ENCODE measurements around the gene ADAMTSL3. TPM values are rescaled to one million over a fixed set of nuclear protein-coding genes. Genes with fewer than 3 reads are reported as not detected.
"Not testable (repeated sequence)": the region's sequence is repeated elsewhere in the genome, so short reads cannot be mapped to it uniquely, and the experiment has no call there.

ADAMTSL3 gene
- polyA plus RNA-seq, 1 experiment = 0.05 TPM

GRCh38 chr15:84050076-84050475, 396.2 kb downstream of the ADAMTSL3 start:
- TF ChIP-seq, protein P1, sequence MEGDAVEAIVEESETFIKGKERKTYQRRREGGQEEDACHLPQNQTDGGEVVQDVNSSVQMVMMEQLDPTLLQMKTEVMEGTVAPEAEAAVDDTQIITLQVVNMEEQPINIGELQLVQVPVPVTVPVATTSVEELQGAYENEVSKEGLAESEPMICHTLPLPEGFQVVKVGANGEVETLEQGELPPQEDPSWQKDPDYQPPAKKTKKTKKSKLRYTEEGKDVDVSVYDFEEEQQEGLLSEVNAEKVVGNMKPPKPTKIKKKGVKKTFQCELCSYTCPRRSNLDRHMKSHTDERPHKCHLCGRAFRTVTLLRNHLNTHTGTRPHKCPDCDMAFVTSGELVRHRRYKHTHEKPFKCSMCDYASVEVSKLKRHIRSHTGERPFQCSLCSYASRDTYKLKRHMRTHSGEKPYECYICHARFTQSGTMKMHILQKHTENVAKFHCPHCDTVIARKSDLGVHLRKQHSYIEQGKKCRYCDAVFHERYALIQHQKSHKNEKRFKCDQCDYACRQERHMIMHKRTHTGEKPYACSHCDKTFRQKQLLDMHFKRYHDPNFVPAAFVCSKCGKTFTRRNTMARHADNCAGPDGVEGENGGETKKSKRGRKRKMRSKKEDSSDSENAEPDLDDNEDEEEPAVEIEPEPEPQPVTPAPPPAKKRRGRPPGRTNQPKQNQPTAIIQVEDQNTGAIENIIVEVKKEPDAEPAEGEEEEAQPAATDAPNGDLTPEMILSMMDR (IDR thresholded peaks at IDR 0.05; ENCODE audit: low read depth, low read length) = no peak
- no peaks in the 10 kb centered on the region for H3K27me3 ChIP-seq (ENCODE audit: control insufficient read depth, insufficient read depth, low read length)
- H3K9me3 ChIP-seq (ENCODE audit: control insufficient read depth, insufficient read depth, low read length) = no peaks in the 10 kb centered on the region
- no peak overlapping the region for H3K4me3 ChIP-seq (ENCODE audit: low read depth, low read length)
- no peak for DNase-seq (ENCODE audit: low read depth, low spot score)
- CTCF ChIA-PET = no interaction called here
- H3K27ac ChIP-seq (ENCODE audit: low read depth, low read length) = no peak overlapping the region
- POLR2A ChIA-PET = no interaction called here

GRCh38 chr15:84051146-84051545, 397.2 kb downstream of the ADAMTSL3 start:
- CTCF ChIA-PET; H3K27me3 ChIP-seq (ENCODE audit: control insufficient read depth, insufficient read depth, low read length): not testable (repeated sequence)

GRCh38 chr15:84054544-84054943, 400.6 kb downstream of the ADAMTSL3 start:
- H3K4me3 ChIP-seq (ENCODE audit: low read depth, low read length); DNase-seq (ENCODE audit: low read depth, low spot score); H3K9me3 ChIP-seq (ENCODE audit: control insufficient read depth, insufficient read depth, low read length); CTCF ChIA-PET; H3K27ac ChIP-seq (ENCODE audit: low read depth, low read length); H3K27me3 ChIP-seq (ENCODE audit: control insufficient read depth, insufficient read depth, low read length); POLR2A ChIA-PET: not testable (repeated sequence)

More at GRCh38 chr15:84051146-84051545, 397.2 kb downstream of the ADAMTSL3 start:
- H3K9me3 ChIP-seq (ENCODE audit: control insufficient read depth, insufficient read depth, low read length); H3K27ac ChIP-seq (ENCODE audit: low read depth, low read length); POLR2A ChIA-PET; DNase-seq (ENCODE audit: low read depth, low spot score); H3K4me3 ChIP-seq (ENCODE audit: low read depth, low read length): not testable (repeated sequence)

- ChIA-PET POLR2A (no interaction called here), CTCF (interaction anchor here (1.3 kb wide), 1 partner anchor 23 kb away, joined by 5 read pairs; no protein-coding TSS in a partner anchor)
- no peak for DNase-seq (ENCODE audit: low read depth, low spot score)
- no peak overlapping the region for H3K4me3 ChIP-seq (ENCODE audit: low read depth, low read length)
- no peak overlapping the region for H3K27ac ChIP-seq (ENCODE audit: low read depth, low read length)
- H3K9me3 ChIP-seq (ENCODE audit: control insufficient read depth, insufficient read depth, low read length) = no peaks in the 10 kb centered on the region
- TF ChIP-seq, protein P1 (IDR thresholded peaks at IDR 0.05; ENCODE audit: low read depth, low read length) = no peak
- no peaks in the 10 kb centered on the region for H3K27me3 ChIP-seq (ENCODE audit: control insufficient read depth, insufficient read depth, low read length)
Measured at GRCh38 chr15:84057714-84058331, 403.9 kb downstream of the ADAMTSL3 start.

GRCh38 chr15:84063674-84064073, 409.8 kb downstream of the ADAMTSL3 start:
- H3K27me3 ChIP-seq (ENCODE audit: control insufficient read depth, insufficient read depth, low read length); CTCF ChIA-PET; POLR2A ChIA-PET; H3K9me3 ChIP-seq (ENCODE audit: control insufficient read depth, insufficient read depth, low read length); H3K27ac ChIP-seq (ENCODE audit: low read depth, low read length); DNase-seq (ENCODE audit: low read depth, low spot score); H3K4me3 ChIP-seq (ENCODE audit: low read depth, low read length): not testable (repeated sequence)

GRCh38 chr15:84068674-84069073, 414.8 kb downstream of the ADAMTSL3 start:
- H3K27me3 ChIP-seq (ENCODE audit: control insufficient read depth, insufficient read depth, low read length); DNase-seq (ENCODE audit: low read depth, low spot score); H3K9me3 ChIP-seq (ENCODE audit: control insufficient read depth, insufficient read depth, low read length); H3K4me3 ChIP-seq (ENCODE audit: low read depth, low read length); H3K27ac ChIP-seq (ENCODE audit: low read depth, low read length); POLR2A ChIA-PET: not testable (repeated sequence)
- CTCF ChIA-PET = interaction anchor here (0.7 kb wide), 1 partner anchor 821 kb away, joined by 4 read pairs; no protein-coding TSS in a partner anchor

GRCh38 chr15:84078038-84078437, 424.1 kb downstream of the ADAMTSL3 start:
- DNase-seq (ENCODE audit: low read depth, low spot score); H3K9me3 ChIP-seq (ENCODE audit: control insufficient read depth, insufficient read depth, low read length); CTCF ChIA-PET; POLR2A ChIA-PET; H3K4me3 ChIP-seq (ENCODE audit: low read depth, low read length); H3K27ac ChIP-seq (ENCODE audit: low read depth, low read length): not testable (repeated sequence)
- peaks cover 12% of the 10 kb centered on the region for H3K27me3 ChIP-seq (ENCODE audit: control insufficient read depth, insufficient read depth, low read length)

DNA sequence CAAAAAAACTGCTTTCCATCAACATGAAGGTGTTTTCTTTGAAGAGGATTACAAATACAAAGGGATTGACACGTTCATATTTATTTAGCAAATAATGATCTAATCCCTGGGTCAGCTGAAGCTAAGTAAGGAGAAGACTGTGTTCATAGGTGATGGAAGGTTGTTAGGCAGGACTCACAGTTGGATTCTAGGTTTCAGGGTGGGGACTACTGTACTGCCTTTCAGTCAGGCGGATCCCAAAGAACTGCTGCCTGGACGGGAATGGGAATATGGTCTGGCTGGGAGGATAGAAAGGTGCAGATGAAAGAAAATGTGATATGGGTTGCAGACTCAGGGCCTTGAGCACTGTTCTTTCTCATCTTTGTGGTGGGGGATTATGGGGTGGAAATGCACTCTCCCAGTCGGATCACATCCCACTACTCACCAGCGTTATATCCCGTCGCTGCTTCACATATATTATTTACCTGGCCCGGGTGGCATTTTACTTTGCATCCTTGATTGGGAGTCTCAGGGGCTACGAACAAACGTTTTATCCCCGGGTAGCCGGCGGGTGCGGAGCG, 425.5 kb downstream of the ADAMTSL3 start:
- H3K27me3 ChIP-seq (ENCODE audit: control insufficient read depth, insufficient read depth, low read length) = peaks cover 12% of the 10 kb centered on the region
- H3K27ac ChIP-seq (ENCODE audit: low read depth, low read length); POLR2A ChIA-PET; H3K9me3 ChIP-seq (ENCODE audit: control insufficient read depth, insufficient read depth, low read length); H3K4me3 ChIP-seq (ENCODE audit: low read depth, low read length); CTCF ChIA-PET; DNase-seq (ENCODE audit: low read depth, low spot score): not testable (repeated sequence)

All from AG04450 (cell line).